GM23338 (cell line): ENCODE data around the gene KRT1. TPM values are rescaled to one million over a fixed set of nuclear protein-coding genes. Genes with fewer than 3 reads are reported as not detected.

ENCODE experiments used
- ATAC-seq: fragments of 200-7000 bp; cut with Tn5 transposase; 3 replicates; pipeline ENCODE4 v1.9.1; 2020
- DNase-seq: peaks from one replicate; pipeline ENCODE4 v3.0.0-alpha.2; 2015; ENCODE audit warnings: low spot score
- H2AFZ ChIP-seq: fragments of 200-600 bp; sonication (generic); 2 replicates; pipeline ENCODE4 v1.8.0; 2016; ENCODE audit warnings: antibody characterized with exemption, mild to moderate bottlenecking, moderate library complexity
- H3F3A ChIP-seq: fragments of 200-600 bp; sonication (generic); replicated peaks from 2 replicates; pipeline ENCODE4 v1.8.0; 2017; ENCODE audit warnings: antibody characterized with exemption, mixed run types, low read depth
- H3K27ac ChIP-seq: fragments of 200-600 bp; sonication (generic); 2 replicates; pipeline ENCODE4 v1.6.1; 2016; ENCODE audit warnings: low read depth
- H3K27me3 ChIP-seq: fragments of 200-600 bp; sonication (generic); 2 replicates; pipeline ENCODE4 v1.8.0; 2016; ENCODE audit warnings: mild to moderate bottlenecking, mixed run types, moderate library complexity; ENCODE audit not compliant: insufficient read depth
- H3K36me3 ChIP-seq: fragments of 200-600 bp; sonication (generic); 2 replicates; pipeline ENCODE4 v1.8.0; 2016; ENCODE audit warnings: mild to moderate bottlenecking; ENCODE audit not compliant: insufficient read depth
- H3K4me1 ChIP-seq: fragments of 200-600 bp; sonication (generic); 2 replicates; pipeline ENCODE4 v1.8.0; 2016; ENCODE audit warnings: mild to moderate bottlenecking, moderate library complexity; ENCODE audit not compliant: insufficient read depth
- H3K4me2 ChIP-seq: fragments of 200-600 bp; sonication (generic); 2 replicates; pipeline ENCODE4 v1.7.1; 2017; ENCODE audit warnings: mixed run types
- H3K4me3 ChIP-seq: fragments of 200-600 bp; sonication (generic); 2 replicates; pipeline ENCODE4 v1.6.1; 2016; ENCODE audit warnings: mixed run types
- H3K79me2 ChIP-seq: fragments of 200-600 bp; sonication (generic); replicated peaks from 2 replicates; pipeline ENCODE4 v1.8.0; 2017; ENCODE audit warnings: mild to moderate bottlenecking; ENCODE audit not compliant: insufficient read depth
- H3K9me2 ChIP-seq: fragments of 200-600 bp; sonication (generic); 2 replicates; pipeline ENCODE4 v1.8.0; 2017; ENCODE audit not compliant: insufficient read depth
- H4K20me1 ChIP-seq: fragments of 200-600 bp; sonication (generic); replicated peaks from 2 replicates; pipeline ENCODE4 v1.8.0; 2017; ENCODE audit warnings: mild to moderate bottlenecking; ENCODE audit not compliant: insufficient read depth
- H3K27ac Mint-ChIP-seq: 2 replicates; pipeline ENCODE4 v1.8.0; 2020; ENCODE audit warnings: inconsistent platforms, mild to moderate bottlenecking, moderate library complexity, mixed read lengths
- H3K27me3 Mint-ChIP-seq: 3 replicates; pipeline ENCODE4 v1.8.0; 2022; ENCODE audit warnings: low read depth, mild to moderate bottlenecking, moderate library complexity, mixed read lengths, inconsistent platforms; ENCODE audit not compliant: insufficient read depth, poor library complexity
- H3K36me3 Mint-ChIP-seq: 3 replicates; pipeline ENCODE4 v1.8.0; 2021; ENCODE audit warnings: low read depth, mild to moderate bottlenecking, inconsistent platforms, moderate library complexity, mixed read lengths
- H3K4me1 Mint-ChIP-seq: 3 replicates; pipeline ENCODE4 v1.8.0; 2020; ENCODE audit warnings: mild to moderate bottlenecking, inconsistent platforms, mixed read lengths
- H3K4me3 Mint-ChIP-seq: 3 replicates; pipeline ENCODE4 v1.8.0; 2021; ENCODE audit warnings: moderate library complexity, mild to moderate bottlenecking, inconsistent platforms, mixed read lengths
- H3K9me3 Mint-ChIP-seq: 3 replicates; pipeline ENCODE4 v1.8.0; 2020; ENCODE audit warnings: moderate library complexity, mild to moderate bottlenecking, inconsistent platforms, mixed read lengths
- CREB1 ChIP-seq: fragments of 250-450 bp; sonication (Bioruptor Pico); IDR thresholded peaks from 2 replicates; pipeline ENCODE4 v1.5.0; 2020; ENCODE audit warnings: low read depth, mild to moderate bottlenecking, moderate library complexity
- EZH2 ChIP-seq: fragments of 200-600 bp; sonication (generic); IDR thresholded peaks from one replicate; pipeline ENCODE4 v1.8.0; 2017; ENCODE audit warnings: antibody characterized with exemption, mild to moderate bottlenecking, low read depth; ENCODE audit not compliant: unreplicated experiment
- EZH2phosphoT487 ChIP-seq: fragments of 200-600 bp; sonication (generic); IDR thresholded peaks from one replicate; pipeline ENCODE4 v1.8.1; 2018; ENCODE audit warnings: antibody characterized with exemption; ENCODE audit not compliant: unreplicated experiment
- JUNB ChIP-seq: IDR thresholded peaks from one replicate; pipeline ENCODE4 v1.6.1; 2016; ENCODE audit warnings: antibody characterized with exemption; ENCODE audit not compliant: unreplicated experiment
- NANOG ChIP-seq: IDR thresholded peaks from 2 replicates; pipeline ENCODE4 v1.6.1; 2016; ENCODE audit warnings: antibody characterized with exemption, borderline replicate concordance
- POLR2AphosphoS5 ChIP-seq: IDR thresholded peaks from 2 replicates; pipeline ENCODE4 v1.6.1; 2016; ENCODE audit warnings: antibody characterized with exemption, low read depth
- REST ChIP-seq: IDR thresholded peaks from one replicate; pipeline ENCODE4 v1.6.1; 2018; ENCODE audit warnings: antibody characterized with exemption; ENCODE audit not compliant: unreplicated experiment
- ZNF114 ChIP-seq: fragments of 250-450 bp; sonication (Bioruptor Pico); IDR thresholded peaks from 2 replicates; pipeline ENCODE4 v1.5.0; 2020; ENCODE audit warnings: mild to moderate bottlenecking, moderate library complexity
- ZNF331 ChIP-seq: fragments of 250-450 bp; sonication (Bioruptor Pico); IDR thresholded peaks from 2 replicates; pipeline ENCODE4 v1.5.0; 2020; ENCODE audit warnings: low read depth, mild to moderate bottlenecking, moderate library complexity
- polyA plus RNA-seq: library from polyadenylated mRNA; unstranded; fragments of >200 nt; fragmentation: Nextera tagmentation; extraction: Ambion mirVana; gene quantifications from 2 replicates; pipeline ENCODE4 v1.2.1, GENCODE V29; 2016
- total RNA-seq: library from RNA; depleted of rRNA; stranded (reverse); fragments of >200 nt; shearing (Covaris generic); gene quantifications from 2 replicates; pipeline ENCODE4 v1.2.3, GENCODE V29; 2014
- TF ChIP-seq, protein P1 (sequence below), 2 experiments: fragments of 200-600 bp in 1 of 2; sonication (generic) in 1 of 2; conservative IDR thresholded peaks; 2 replicates each; pipeline versions ENCODE4 v1.5.1 to v1.6.1; 2016 to 2017; ENCODE audit warnings: antibody characterized with exemption in 2 of 2, low read depth in 2 of 2, mild to moderate bottlenecking in 2 of 2, moderate library complexity in 1 of 2
- TF ChIP-seq, protein P2 (sequence below): IDR thresholded peaks from 2 replicates; pipeline ENCODE4 v1.6.1; 2016; ENCODE audit warnings: antibody characterized with exemption

Gene KRT1
- total and polyA plus RNA-seq, 2 experiments from 2014 or later: not detected

GRCh38 chr12:52704464-52704863 is 24.3 kb upstream of the KRT1 start:
- Histone ChIP-seq H3K4me1 (no peaks in the 10 kb centered on the region), H2AFZ (no peak overlapping the region), H3K27ac (no peak overlapping the region), H3K27me3 (no peaks in the 10 kb centered on the region), H3K4me2 (no peak overlapping the region), H3K79me2 (no peaks in the 10 kb centered on the region), H3K9me2 (no peaks in the 10 kb centered on the region), H3K36me3 (no peaks in the 10 kb centered on the region), H3K4me3 (no peak overlapping the region), H4K20me1 (no peaks in the 10 kb centered on the region), H3F3A (no peaks in the 10 kb centered on the region)
- TF ChIP-seq NANOG: no peak
- no peak for TF ChIP-seq EZH2phosphoT487
- no peak for TF ChIP-seq REST
- TF ChIP-seq JUNB: no peak
- TF ChIP-seq CREB1 (CRISPR knock-in tag): no peak
- TF ChIP-seq POLR2AphosphoS5: no peak
- TF ChIP-seq, protein P1, sequence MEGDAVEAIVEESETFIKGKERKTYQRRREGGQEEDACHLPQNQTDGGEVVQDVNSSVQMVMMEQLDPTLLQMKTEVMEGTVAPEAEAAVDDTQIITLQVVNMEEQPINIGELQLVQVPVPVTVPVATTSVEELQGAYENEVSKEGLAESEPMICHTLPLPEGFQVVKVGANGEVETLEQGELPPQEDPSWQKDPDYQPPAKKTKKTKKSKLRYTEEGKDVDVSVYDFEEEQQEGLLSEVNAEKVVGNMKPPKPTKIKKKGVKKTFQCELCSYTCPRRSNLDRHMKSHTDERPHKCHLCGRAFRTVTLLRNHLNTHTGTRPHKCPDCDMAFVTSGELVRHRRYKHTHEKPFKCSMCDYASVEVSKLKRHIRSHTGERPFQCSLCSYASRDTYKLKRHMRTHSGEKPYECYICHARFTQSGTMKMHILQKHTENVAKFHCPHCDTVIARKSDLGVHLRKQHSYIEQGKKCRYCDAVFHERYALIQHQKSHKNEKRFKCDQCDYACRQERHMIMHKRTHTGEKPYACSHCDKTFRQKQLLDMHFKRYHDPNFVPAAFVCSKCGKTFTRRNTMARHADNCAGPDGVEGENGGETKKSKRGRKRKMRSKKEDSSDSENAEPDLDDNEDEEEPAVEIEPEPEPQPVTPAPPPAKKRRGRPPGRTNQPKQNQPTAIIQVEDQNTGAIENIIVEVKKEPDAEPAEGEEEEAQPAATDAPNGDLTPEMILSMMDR (conservative IDR thresholded peaks at IDR 0.05; ENCODE audit: low read depth in 2 of 2): no peak
- no peak for TF ChIP-seq EZH2
- TF ChIP-seq ZNF331: no peak
- no peak for TF ChIP-seq ZNF114
- DNase-seq: no peak
- Mint-ChIP-seq H3K27ac (no peak overlapping the region), H3K9me3 (no peaks in the 10 kb centered on the region), H3K4me3 (no peak overlapping the region), H3K4me1 (peaks cover 6% of the 10 kb centered on the region; the same call in 2 of the 3 replicates), H3K27me3 (peaks cover 10% of the 10 kb centered on the region), H3K36me3 (no peaks in the 10 kb centered on the region)
- ATAC-seq: no peak

DNA sequence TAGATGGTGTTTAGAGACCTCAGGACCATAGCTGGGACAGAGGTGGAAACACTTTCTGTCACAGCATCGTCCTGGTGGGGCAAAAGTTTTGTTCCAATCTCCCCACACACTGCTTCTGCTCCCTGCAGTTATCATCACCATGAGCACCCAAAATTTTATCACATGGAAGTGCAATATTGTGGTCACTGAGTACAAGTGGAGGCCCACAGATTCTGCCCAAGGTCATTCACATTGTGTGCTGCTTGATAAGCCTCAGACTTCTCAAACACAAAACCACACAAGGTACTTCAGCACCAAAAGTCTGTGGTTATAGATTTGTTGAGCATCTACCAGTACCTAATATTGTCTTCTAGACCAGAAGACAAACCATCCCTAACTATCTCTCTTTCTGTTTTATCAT is 23.7 kb upstream of the KRT1 start:
- DNase-seq (no peak), ATAC-seq (no peak)
- Mint-ChIP-seq H3K27ac (no peak overlapping the region), H3K4me3 (no peak overlapping the region), H3K27me3 (peaks cover 7% of the 10 kb centered on the region), H3K4me1 (peaks cover 7% of the 10 kb centered on the region; the same call in 2 of the 3 replicates), H3K36me3 (no peaks in the 10 kb centered on the region), H3K9me3 (no peaks in the 10 kb centered on the region)
- no peaks in the 10 kb centered on the region for H3K27me3 ChIP-seq
- no peaks in the 10 kb centered on the region for H3F3A ChIP-seq
- H3K9me2 ChIP-seq: no peaks in the 10 kb centered on the region
- no peak overlapping the region for H3K4me2 ChIP-seq
- no peak overlapping the region for H3K27ac ChIP-seq
- no peak overlapping the region for H3K4me3 ChIP-seq
- no peaks in the 10 kb centered on the region for H3K79me2 ChIP-seq
- no peaks in the 10 kb centered on the region for H4K20me1 ChIP-seq
- H3K36me3 ChIP-seq: no peaks in the 10 kb centered on the region
- H2AFZ ChIP-seq: no peak overlapping the region
- H3K4me1 ChIP-seq: no peaks in the 10 kb centered on the region
- TF ChIP-seq, protein P2, sequence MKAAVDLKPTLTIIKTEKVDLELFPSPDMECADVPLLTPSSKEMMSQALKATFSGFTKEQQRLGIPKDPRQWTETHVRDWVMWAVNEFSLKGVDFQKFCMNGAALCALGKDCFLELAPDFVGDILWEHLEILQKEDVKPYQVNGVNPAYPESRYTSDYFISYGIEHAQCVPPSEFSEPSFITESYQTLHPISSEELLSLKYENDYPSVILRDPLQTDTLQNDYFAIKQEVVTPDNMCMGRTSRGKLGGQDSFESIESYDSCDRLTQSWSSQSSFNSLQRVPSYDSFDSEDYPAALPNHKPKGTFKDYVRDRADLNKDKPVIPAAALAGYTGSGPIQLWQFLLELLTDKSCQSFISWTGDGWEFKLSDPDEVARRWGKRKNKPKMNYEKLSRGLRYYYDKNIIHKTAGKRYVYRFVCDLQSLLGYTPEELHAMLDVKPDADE: no peak
- TF ChIP-seq ZNF114: no peak
- TF ChIP-seq REST: no peak
- no peak for TF ChIP-seq EZH2
- no peak for TF ChIP-seq EZH2phosphoT487
- no peak for TF ChIP-seq CREB1 (CRISPR knock-in tag)
- TF ChIP-seq POLR2AphosphoS5: no peak
